A549 treated with dexamethasone at 1 μM for 4 hours (cell line): ENCODE measurements around the gene NABP1. TPM values are rescaled to one million over a fixed set of nuclear protein-coding genes. Genes with fewer than 3 reads are reported as not detected.

Experiments
- total RNA-seq: library from RNA; stranded (reverse); fragments of 200-300 nt; extraction: Qiagen RNA extraction; gene quantifications from 5 replicates; pipeline ENCODE4 v1.2.3, GENCODE V29; 2022

NABP1 gene
- total RNA-seq: 10.0 to 16.2 TPM (median 13.7 TPM) in 5 replicates

GRCh38 chr2:191677646-191678436 lies at the start of gene NABP1:
TSS of gene NABP1 (plus strand) at chr2:191678136. CDS start at chr2:191678615, 479 bp downstream.

Other genes with a start within 250 kb of the NABP1 start
- 52.2 to 76.9 TPM (median 69.5 TPM) in 5 replicates for gene CAVIN2, start 169.0 kb downstream of the NABP1 start, total RNA-seq